Choroid plexus epithelial cell (primary cell): Measurements from ENCODE around the gene KDM4C.

Source experiments
- DNase-seq: peaks from one replicate; pipeline ENCODE4 v3.0.0-alpha.2; 2010; ENCODE audit warnings: low read depth
- H3K4me3 ChIP-seq: 2 replicates; pipeline ENCODE4 v1.5.1; 2011; ENCODE audit warnings: low read depth, mild to moderate bottlenecking, control low read depth, low read length, moderate library complexity
- TF ChIP-seq, protein P1 (sequence below): conservative IDR thresholded peaks from 2 replicates; pipeline ENCODE4 v1.5.1; 2011; ENCODE audit warnings: low read depth, mild to moderate bottlenecking, control low read depth, inconsistent platforms, low read length, moderate library complexity

KDM4C gene

DNA sequence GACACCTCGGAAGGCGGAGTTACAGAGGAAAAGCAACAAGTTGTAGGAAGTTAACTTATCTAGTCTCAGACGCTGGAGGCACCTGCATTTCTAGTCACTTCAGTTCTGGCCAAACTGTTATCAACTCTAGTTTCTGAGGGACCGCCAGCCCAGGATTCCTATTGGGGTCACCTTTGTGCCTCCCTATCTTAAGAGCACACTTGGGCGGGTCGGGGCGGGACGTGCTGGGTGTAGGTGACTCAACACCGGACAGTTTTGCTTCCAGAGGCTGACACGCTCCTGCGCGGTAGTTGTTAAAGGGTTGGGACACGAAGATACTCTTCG lies 679 bp upstream of the KDM4C start:
- peak overlapping the region; percentile 98 for H3K4me3 ChIP-seq
- TF ChIP-seq, protein P1, sequence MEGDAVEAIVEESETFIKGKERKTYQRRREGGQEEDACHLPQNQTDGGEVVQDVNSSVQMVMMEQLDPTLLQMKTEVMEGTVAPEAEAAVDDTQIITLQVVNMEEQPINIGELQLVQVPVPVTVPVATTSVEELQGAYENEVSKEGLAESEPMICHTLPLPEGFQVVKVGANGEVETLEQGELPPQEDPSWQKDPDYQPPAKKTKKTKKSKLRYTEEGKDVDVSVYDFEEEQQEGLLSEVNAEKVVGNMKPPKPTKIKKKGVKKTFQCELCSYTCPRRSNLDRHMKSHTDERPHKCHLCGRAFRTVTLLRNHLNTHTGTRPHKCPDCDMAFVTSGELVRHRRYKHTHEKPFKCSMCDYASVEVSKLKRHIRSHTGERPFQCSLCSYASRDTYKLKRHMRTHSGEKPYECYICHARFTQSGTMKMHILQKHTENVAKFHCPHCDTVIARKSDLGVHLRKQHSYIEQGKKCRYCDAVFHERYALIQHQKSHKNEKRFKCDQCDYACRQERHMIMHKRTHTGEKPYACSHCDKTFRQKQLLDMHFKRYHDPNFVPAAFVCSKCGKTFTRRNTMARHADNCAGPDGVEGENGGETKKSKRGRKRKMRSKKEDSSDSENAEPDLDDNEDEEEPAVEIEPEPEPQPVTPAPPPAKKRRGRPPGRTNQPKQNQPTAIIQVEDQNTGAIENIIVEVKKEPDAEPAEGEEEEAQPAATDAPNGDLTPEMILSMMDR, result no peak
- DNase-seq, result peak; percentile 83

DNA sequence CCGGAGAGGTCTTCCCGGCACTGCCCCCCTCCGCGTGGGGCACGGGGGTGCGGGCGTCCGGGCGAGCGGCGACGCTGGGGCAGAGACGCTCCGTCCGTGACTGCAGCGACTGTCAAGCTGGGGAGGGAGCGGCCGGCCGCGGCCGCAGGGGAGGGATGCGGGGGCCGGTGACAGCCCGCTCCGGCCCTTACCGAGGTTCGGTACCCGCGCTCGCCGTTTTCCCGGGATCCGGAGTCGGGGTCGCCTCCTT lies 400 bp downstream of the KDM4C start:
- TF ChIP-seq, protein P1, result no peak
- H3K4me3 ChIP-seq, result peak overlapping the region; percentile 98
- DNase-seq, result no peak

DNA sequence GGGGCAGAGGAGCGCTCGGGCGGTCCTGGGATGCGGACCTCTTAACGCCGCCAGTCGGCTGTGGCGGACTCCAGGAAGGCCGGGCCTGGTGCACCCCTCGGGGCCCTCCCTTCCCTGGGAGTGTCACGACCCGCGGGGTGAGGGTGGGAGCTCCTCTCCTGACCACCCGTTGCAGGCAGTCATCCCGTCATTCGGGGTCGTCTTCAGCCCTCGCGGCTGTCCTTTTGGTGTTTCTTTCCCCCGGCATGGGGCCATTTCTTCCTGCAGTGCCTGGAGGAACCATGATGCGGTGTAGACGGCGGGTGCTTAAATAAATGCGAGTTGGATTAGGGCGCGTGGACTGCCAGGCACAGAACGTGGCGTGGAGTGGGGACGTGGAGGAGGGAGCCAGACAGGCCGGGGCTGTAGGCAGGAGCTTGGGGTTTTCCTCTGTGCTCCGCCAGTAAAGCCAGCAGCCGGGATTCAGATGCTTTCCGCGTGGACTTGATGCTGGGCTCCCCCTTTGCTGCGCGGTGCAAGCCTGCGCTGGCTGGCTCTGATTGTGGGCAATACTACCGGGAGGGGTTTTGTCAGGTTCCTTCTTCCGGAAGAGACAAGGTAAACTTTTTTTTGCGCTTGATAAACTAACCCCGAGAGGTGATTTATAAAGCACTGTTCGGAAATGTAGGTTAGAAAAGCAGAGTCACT lies 868 bp downstream of the KDM4C start:
- TF ChIP-seq, protein P1, result no peak
- peak; percentile 70 for DNase-seq
- H3K4me3 ChIP-seq, result peak overlapping the region; percentile 98

DNA sequence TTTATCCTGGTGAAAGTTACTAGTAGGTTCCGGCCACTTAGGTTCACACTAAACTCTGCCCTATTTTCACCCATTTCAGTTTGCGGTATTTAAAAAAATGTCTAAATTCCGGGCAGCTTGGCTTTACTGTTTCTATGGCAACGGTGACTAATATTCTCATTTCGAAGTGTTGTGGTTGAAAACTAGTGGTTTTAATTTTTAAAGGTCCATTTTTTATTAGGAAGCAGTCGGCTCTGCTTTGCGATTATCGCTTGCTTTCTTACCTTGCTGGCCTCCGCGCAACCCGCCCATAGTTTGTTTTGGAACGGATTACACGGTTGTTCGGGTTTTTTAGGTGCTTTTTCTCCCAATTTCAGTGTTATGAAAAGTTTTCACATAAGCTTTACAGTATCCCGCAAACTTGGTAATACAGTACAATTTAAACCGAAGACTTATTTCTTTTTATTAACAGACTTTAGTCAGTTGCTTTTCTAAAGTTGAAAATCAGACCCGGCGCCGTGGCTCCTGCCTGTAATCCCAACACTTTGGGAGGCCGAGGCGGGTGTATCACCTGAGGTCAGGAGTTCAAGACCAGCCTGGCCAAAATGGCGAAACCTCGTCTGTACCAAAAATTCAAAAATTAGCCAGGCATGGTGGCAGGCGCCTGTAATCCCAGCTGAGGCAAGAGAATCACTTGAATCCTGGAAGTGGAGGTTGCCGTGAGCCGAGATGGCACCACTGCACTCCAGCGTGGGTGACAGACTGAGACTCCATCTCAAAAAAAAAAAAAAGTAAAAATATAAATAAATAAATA lies 1.6 kb downstream of the KDM4C start:
- peak; percentile 91 for DNase-seq
- TF ChIP-seq, protein P1, result no peak
- H3K4me3 ChIP-seq, result peak overlapping the region; percentile 98

DNA sequence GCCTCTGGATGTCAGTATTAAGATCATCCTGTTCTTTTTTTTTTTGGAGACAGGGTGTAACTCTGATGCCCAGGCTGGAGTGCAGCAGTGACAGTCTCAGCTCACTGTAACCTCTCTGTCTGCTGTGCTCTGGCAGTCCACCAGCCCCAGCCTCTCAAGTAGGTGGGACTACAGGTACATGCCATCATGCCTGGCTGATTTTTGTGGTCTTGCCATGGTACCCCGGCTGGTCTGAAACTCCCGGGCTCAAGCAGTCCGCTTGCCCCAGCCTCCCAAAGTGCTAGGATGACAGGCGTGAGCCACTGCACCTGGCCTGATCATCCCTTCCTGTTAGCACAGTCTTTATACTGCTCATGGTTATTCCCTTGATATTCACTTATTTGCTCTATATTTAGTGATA lies 3.5 kb downstream of the KDM4C start:
- no peak overlapping the region for H3K4me3 ChIP-seq
- no peak for DNase-seq
- TF ChIP-seq, protein P1, result no peak

DNA sequence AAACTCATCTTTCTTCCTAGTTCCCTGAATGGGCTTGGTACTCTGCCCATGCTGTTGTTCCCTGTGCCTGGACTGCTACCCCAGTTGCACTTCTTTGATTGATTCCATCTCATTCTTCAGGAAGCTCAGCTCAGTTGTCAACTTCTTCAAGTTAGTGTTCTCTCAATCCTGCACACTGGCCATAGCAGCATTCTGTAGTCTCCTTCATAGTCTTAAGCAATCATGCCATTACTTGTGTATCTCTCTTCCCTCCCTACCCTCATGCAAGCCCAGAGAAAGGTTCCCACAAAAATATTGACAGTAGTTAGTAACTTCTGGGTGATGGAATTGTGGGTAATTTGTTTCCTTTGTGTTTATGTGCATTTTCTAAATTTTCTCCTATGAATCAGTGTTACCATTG lies 5.5 kb downstream of the KDM4C start:
- TF ChIP-seq, protein P1, result no peak
- no peak overlapping the region for H3K4me3 ChIP-seq
- no peak for DNase-seq

DNA sequence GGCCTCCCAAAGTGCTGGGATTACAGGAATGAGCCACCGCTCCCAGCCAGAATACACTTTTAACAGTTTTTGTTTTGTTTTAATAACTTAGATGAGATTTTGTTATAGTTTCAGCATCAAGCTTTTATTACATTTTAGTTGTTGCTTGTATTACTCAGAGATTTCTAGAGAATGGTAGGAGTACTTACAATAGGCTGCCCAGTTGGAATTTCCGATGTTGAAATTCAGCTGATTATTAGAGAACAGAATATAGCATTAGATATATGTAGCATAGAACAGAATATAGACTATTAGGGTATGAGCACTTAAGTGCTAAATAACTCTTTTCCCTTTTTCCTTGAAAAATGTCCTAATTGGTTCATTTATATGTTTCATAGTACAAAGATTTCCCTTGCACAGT lies 6.2 kb downstream of the KDM4C start:
- TF ChIP-seq, protein P1, result no peak
- no peak for DNase-seq
- H3K4me3 ChIP-seq, result no peak overlapping the region
